GM12801 (cell line): ENCODE results near the gene TDRKH.

Experiments
- CTCF ChIP-seq: IDR thresholded peaks from one replicate; pipeline ENCODE4 v1.5.1; 2011; ENCODE audit warnings: control low read depth; ENCODE audit not compliant: insufficient read length; ENCODE audit errors: extremely low read depth

TDRKH gene

GRCh38 chr1:151814426-151814825 lies 24.1 kb upstream of the TDRKH start:
- no peak for TF ChIP-seq CTCF

GRCh38 chr1:151813271-151813977 lies 23.1 kb upstream of the TDRKH start:
- TF ChIP-seq CTCF: no peak

GRCh38 chr1:151811181-151811580 lies 20.9 kb upstream of the TDRKH start:
- no peak for TF ChIP-seq CTCF

- no peak for TF ChIP-seq CTCF
These were observed 19.8 kb upstream of the TDRKH start for GRCh38 chr1:151809985-151810556.

- TF ChIP-seq CTCF: no peak
These were observed 19.1 kb upstream of the TDRKH start for GRCh38 chr1:151809290-151809984.

- TF ChIP-seq CTCF: no peak
These were observed 17.5 kb upstream of the TDRKH start for GRCh38 chr1:151807766-151808165.

- TF ChIP-seq CTCF: no peak
These were observed 16.8 kb upstream of the TDRKH start for GRCh38 chr1:151807131-151807530.
